HL-60 (cell line): ENCODE results near the gene GID8.

ENCODE experiments used
- DNase-seq, 2 experiments: peaks; one replicate each; pipeline ENCODE4 v3.0.0-alpha.2; 2010 to 2020; ENCODE audit warnings: low read depth in 1 of 2, low spot score in 1 of 2
- H3K27ac ChIP-seq: fragments of 250-450 bp; sonication (Bioruptor Pico); replicated peaks from 2 replicates; pipeline ENCODE4 v1.5.1; 2020; ENCODE audit warnings: mild to moderate bottlenecking, moderate library complexity
- H3K27me3 ChIP-seq: fragments of 250-450 bp; sonication (Bioruptor Pico); 2 replicates; pipeline ENCODE4 v1.5.1; 2021; ENCODE audit warnings: mild to moderate bottlenecking, moderate library complexity; ENCODE audit not compliant: insufficient read depth, poor library complexity, severe bottlenecking
- H3K4me3 ChIP-seq: replicated peaks from 2 replicates; pipeline ENCODE4 v1.5.1; 2011; ENCODE audit warnings: mild to moderate bottlenecking, control low read depth, low read length; ENCODE audit not compliant: insufficient read depth
- CTCF ChIP-seq: IDR thresholded peaks from one replicate; pipeline ENCODE4 v1.5.1; 2011; ENCODE audit warnings: low read length, control low read depth, inconsistent platforms; ENCODE audit not compliant: insufficient read depth
- GABPA ChIP-seq: IDR thresholded peaks from 2 replicates; pipeline ENCODE4 v1.6.1; 2012; ENCODE audit warnings: low read depth
- POLR2AphosphoS5 ChIP-seq: IDR thresholded peaks from 2 replicates; pipeline ENCODE4 v1.6.1; 2012; ENCODE audit warnings: low read depth
- REST ChIP-seq: IDR thresholded peaks from 2 replicates; pipeline ENCODE4 v1.6.1; 2012; ENCODE audit warnings: low read depth; ENCODE audit not compliant: insufficient replicate concordance
- SPI1 ChIP-seq: IDR thresholded peaks from 2 replicates; pipeline ENCODE4 v1.6.1; 2012; ENCODE audit warnings: low read depth, mild to moderate bottlenecking, borderline replicate concordance

The GID8 gene

GRCh38 chr20:62949962-62950361, 12.0 kb downstream of the GID8 start:
- no peaks in the 10 kb centered on the region for H3K27me3 ChIP-seq
- TF ChIP-seq POLR2AphosphoS5 (no peak), REST (no peak), SPI1 (no peak), GABPA (no peak), CTCF (no peak)
- no peak for DNase-seq
- H3K4me3 ChIP-seq, result no peak overlapping the region
- H3K27ac ChIP-seq, result no peak overlapping the region

- Histone ChIP-seq H3K27me3 (no peaks in the 10 kb centered on the region), H3K4me3 (no peak overlapping the region), H3K27ac (no peak overlapping the region)
- no peak for DNase-seq
- TF ChIP-seq CTCF (no peak), REST (no peak), SPI1 (no peak), POLR2AphosphoS5 (no peak), GABPA (no peak)
Measured at GRCh38 chr20:62950741-62951140, 12.8 kb downstream of the GID8 start.

GRCh38 chr20:62951143-62951895, 13.4 kb downstream of the GID8 start:
- TF ChIP-seq SPI1, result no peak
- TF ChIP-seq GABPA, result no peak
- TF ChIP-seq POLR2AphosphoS5, result no peak
- no peak for TF ChIP-seq CTCF
- TF ChIP-seq REST, result no peak
- DNase-seq, result peak in 1 of 2 experiments; percentile 28
- H3K27ac ChIP-seq, result peak overlapping the region; percentile 95
- no peaks in the 10 kb centered on the region for H3K27me3 ChIP-seq
- no peak overlapping the region; the same call in 1 of the 2 replicates for H3K4me3 ChIP-seq
